Coronary artery (tissue), 2 donors: ENCODE results near the gene CDC25B.

Source experiments
- DNase-seq: peaks from one replicate; pipeline ENCODE4 v3.0.0-alpha.2; 2017; ENCODE audit warnings: low spot score
- H3K27ac ChIP-seq, 2 donors: fragments of 200-600 bp; sonication (generic); one replicate each; pipeline ENCODE4 v1.5.1; 2016 to 2019
- H3K4me3 ChIP-seq: fragments of 200-600 bp; sonication (generic); 2 replicates; pipeline ENCODE4 v1.5.1; 2016; ENCODE audit warnings: mild to moderate bottlenecking, moderate library complexity
- CTCF ChIP-seq: fragments of 200-600 bp; sonication (generic); IDR thresholded peaks from one replicate; pipeline ENCODE4 v1.5.1; 2019; ENCODE audit warnings: antibody characterized with exemption

The CDC25B gene

DNA sequence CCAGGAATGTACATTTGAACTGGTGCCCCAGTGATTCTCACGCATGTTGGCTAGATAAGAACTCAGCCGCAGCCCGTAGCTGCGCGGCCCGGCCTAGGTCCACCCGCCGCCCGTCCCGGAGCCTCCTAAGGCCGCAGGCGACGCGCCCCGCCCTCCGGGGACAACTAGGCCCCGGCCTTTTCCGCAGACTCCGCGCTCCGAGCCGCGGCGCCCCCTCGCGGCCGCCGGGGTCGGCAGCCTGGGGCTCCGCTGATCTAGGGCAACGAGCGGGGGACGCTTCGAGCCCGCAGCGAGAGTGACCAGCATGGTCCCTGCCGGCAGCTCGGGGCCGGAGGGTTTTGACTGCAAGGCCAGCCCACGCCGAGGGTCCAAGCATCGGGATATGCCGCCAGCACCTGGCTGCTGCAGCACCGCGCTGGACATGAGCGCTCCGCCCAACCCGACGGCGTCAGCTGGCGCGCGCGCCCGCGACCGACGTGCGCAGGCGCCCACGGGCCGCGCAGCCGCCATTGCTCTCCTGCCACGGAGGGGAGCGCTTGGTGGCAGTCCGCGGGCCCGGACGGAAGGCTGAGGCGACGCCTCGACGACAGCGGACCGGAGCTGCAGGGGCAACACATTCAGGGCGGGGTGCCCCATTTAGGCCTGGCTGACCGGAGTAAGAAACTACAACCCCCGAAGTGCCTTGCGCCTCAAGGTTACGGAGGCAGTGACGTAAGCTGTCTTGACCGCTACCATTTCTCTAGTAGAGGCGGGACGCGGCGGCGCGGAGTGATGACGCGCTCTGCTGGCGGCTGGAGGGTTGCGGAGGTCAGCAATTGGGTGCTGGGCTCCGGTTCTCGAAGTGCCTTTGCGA, 24.2 kb downstream of the CDC25B start, which contains the start of gene AP5S1:
AP5S1 (plus strand) TSS at position 500 of the 853 bp plus-strand sequence. CDS start 1,571 bp downstream, outside the sequence.
- Histone ChIP-seq H3K4me3 (peak within 1 kb of the TSS; percentile 87), H3K27ac (peak within 1 kb of the TSS; percentile 95 to 98)
- peak; percentile 97 for DNase-seq
- peak; percentile 100 for TF ChIP-seq CTCF

DNA sequence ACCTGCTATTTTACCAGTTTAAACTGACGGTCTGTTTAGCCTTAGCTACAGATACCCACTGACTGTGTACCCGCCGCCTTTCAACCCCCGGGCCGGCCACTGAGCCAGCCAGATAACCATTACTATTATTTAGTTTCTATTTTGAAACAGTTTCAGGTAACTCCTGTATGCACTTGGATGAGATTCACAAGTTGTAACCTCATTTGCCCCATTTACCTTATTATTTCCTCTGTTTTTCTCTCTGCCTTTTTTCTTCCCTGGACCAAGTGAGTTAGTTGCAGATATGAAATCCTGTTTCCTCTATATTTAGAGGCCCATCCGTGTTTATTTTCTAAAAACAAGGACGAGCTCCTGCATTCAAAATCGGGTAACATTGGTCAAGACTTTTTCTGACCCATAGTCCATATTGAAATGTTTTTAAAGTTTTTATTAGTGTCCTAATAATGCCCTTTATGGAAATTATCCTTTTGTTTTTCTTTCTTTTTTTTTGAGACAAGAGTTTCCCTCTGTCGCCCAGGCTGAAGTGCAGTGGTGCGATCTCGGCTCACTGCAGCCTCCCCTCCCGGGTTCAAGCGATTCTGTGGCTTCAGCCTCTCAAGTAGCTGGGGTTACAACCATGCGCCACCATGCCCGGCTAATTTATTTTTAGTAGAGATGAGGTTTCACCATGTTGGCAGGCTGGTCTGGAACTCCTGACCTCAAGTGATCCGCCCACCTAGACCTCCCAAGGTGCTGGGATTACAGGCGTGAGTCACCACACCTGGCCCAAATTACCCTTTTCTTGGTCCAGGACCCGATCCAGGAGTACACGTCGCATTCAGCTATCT, 25.0 kb downstream of the CDC25B start:
- no peak for DNase-seq
- TF ChIP-seq CTCF = no peak
- H3K4me3 ChIP-seq = peak overlapping the region; percentile 87
- peak overlapping the region; percentile 95 to 98 for H3K27ac ChIP-seq

GRCh38 chr20:3821996-3822395, 25.9 kb downstream of the CDC25B start:
- DNase-seq = no peak
- Histone ChIP-seq H3K4me3 (no peak overlapping the region), H3K27ac (no peak overlapping the region)
- TF ChIP-seq CTCF = no peak

- TF ChIP-seq CTCF = no peak
- Histone ChIP-seq H3K27ac (no peak overlapping the region), H3K4me3 (no peak overlapping the region)
- no peak for DNase-seq
Observed at GRCh38 chr20:3823881-3824280, 27.8 kb downstream of the CDC25B start.

DNA sequence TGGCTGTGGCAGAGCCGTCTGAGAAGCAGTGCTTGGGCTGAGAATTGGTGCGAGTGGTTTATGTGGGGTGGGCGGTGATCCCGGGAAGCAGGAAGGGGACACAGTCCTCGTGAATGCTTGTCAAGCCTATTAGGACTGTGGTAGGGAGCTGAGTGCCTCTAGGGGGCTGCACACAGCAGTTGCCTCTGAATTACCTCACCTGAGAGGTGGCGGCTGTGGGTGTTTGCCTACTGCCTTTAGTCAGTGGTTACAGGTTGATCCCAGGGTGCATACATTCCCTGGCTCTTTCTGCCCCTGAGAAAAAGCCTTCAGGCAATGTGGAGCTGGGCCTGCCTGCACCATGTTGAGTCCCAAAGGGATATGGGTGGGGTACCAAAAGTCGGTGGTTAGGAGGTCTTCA, 29.4 kb downstream of the CDC25B start:
- H3K4me3 ChIP-seq = no peak overlapping the region
- no peak overlapping the region for H3K27ac ChIP-seq
- DNase-seq = no peak
- no peak for TF ChIP-seq CTCF

DNA sequence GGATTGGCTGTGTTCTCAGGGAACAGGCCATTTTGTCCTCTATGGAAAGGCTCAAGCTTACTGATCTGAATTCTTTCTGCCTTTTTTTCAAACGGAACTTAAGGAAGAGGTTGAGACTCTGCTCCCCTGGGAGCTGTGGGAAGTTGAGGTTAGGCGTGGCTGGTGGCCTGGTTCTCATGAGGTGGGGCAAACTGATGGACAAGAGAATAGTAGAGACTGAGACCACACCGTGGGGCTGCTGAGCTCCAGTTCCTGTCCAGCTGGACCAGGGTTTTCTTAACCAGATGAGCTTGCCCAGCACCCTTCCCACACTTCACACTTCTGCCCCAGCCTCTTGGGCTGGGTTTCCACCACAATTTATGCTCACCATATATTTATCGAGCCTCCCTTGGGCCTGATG, 30.3 kb downstream of the CDC25B start:
- no peak for TF ChIP-seq CTCF
- DNase-seq = no peak
- H3K27ac ChIP-seq = no peak overlapping the region
- H3K4me3 ChIP-seq = no peak overlapping the region
